ENCODE data around the gene AP4S1.
"Not testable (repeated sequence)": the region's sequence is repeated elsewhere in the genome, so short reads cannot be mapped to it uniquely, and the experiment has no call there.

AP4S1 gene

DNA sequence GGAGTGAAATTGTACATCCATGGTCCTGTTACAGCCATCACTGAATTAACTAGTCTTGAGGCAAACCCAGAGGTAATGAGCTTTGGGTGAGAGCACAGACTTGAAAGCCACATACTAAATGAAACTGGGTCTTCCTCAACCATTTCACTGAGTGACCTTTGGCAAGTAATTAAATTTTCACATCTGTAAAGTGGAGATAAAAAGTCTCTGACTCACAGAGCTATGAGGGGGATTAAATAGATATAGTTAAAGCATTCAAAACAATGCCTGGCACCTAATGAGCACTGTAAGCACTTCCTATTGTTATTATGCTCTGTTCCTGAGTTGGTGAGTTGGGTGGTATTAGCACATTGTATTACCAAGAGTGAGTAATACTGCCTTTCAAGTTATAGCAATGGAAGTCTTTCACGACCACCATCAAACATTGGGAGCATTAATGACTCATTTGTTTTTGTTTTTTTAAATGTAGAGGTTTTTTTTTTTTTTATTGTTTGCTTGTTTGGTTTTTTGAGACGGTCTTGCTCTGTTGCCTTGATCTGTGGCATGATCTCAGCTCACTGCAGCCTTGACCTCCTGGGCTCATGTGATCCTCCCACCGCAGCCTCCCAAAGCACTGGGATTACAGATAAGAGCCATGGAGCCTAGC is 13.2 kb downstream of the AP4S1 start:
- H3K36me3 ChIP-seq (ENCODE audit: insufficient read depth, low read length), result peaks cover 3% of the 10 kb centered on the region
- H3K9me3 ChIP-seq (ENCODE audit: low read length), result no peaks in the 10 kb centered on the region
- no peaks in the 10 kb centered on the region for H3K4me1 ChIP-seq (ENCODE audit: insufficient read depth, low read length)
- no peak overlapping the region for H3K4me3 ChIP-seq (ENCODE audit: low read length)
- H3K27me3 ChIP-seq (ENCODE audit: insufficient read depth, low read length), result no peaks in the 10 kb centered on the region
- no peak overlapping the region for H2AFZ ChIP-seq (ENCODE audit: low read depth, low read length)

DNA sequence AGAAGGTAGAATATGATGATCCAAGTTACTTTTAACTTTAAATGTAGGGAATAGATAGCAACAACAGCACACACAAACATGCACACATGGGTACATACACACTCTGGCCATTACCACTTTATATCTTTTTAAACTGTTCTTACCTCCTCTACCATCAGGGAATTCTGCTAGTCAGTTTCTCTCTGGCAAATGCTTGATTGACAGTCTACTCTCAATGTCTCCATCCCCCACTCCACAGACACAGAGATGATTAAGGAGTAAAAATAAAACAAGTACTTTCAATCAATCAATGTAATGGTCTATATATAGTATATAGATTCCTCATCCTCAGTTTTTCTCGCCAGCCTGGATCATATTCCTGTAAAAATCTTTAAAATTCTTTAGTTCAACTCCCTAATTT is 16.9 kb downstream of the AP4S1 start:
- no peak overlapping the region for H2AFZ ChIP-seq (ENCODE audit: low read depth, low read length)
- H3K36me3 ChIP-seq (ENCODE audit: insufficient read depth, low read length), result peaks cover 3% of the 10 kb centered on the region
- H3K4me1 ChIP-seq (ENCODE audit: insufficient read depth, low read length), result no peaks in the 10 kb centered on the region
- no peak overlapping the region for H3K4me3 ChIP-seq (ENCODE audit: low read length)
- H3K9me3 ChIP-seq (ENCODE audit: low read length), result no peaks in the 10 kb centered on the region
- no peaks in the 10 kb centered on the region for H3K27me3 ChIP-seq (ENCODE audit: insufficient read depth, low read length)

DNA sequence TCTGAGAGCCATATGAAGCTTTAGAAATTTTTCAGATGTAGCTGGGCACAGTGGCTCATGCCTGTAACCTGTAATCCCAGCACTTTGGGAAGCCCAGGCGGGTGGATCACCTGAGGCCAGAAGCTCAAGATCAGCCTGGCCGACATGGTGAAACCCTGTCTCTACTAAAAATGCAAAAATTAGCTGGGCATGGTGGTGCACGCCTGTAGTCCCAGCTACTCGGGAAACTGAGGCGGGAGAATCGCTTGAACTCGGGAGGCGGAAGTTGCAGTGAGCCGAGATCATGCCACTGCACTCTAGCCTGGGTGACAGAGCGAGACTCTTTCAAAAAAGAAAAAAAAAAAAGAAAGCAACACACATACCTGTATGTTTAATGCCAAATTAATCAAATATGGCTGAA is 17.4 kb downstream of the AP4S1 start:
- H3K27me3 ChIP-seq (ENCODE audit: insufficient read depth, low read length); H3K4me3 ChIP-seq (ENCODE audit: low read length); H3K36me3 ChIP-seq (ENCODE audit: insufficient read depth, low read length); H2AFZ ChIP-seq (ENCODE audit: low read depth, low read length); H3K9me3 ChIP-seq (ENCODE audit: low read length); H3K4me1 ChIP-seq (ENCODE audit: insufficient read depth, low read length): not testable (repeated sequence)

DNA sequence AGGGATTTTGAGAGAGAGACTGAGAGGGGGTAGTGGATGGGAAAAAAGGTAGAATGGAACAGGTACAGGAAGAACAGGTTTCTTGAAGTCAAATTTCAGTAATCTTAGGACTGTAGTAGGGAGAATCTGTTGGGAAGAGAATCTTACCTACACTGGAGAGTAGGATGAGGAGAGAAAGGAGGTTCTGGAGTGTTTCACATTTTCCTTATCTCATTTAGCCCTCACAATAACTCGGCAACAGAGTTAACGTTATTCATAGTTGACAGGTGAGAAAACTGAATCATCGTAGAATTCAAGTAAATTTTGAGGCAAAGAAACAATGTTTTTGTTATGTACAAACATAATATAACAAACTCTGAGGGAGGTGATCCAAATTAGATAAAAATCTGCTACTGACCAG is 17.9 kb downstream of the AP4S1 start:
- Histone ChIP-seq H3K36me3 (ENCODE audit: insufficient read depth, low read length) (peaks cover 3% of the 10 kb centered on the region), H3K27me3 (ENCODE audit: insufficient read depth, low read length) (no peaks in the 10 kb centered on the region), H3K4me3 (ENCODE audit: low read length) (no peak overlapping the region), H2AFZ (ENCODE audit: low read depth, low read length) (no peak overlapping the region), H3K9me3 (ENCODE audit: low read length) (no peaks in the 10 kb centered on the region), H3K4me1 (ENCODE audit: insufficient read depth, low read length) (no peaks in the 10 kb centered on the region)

DNA sequence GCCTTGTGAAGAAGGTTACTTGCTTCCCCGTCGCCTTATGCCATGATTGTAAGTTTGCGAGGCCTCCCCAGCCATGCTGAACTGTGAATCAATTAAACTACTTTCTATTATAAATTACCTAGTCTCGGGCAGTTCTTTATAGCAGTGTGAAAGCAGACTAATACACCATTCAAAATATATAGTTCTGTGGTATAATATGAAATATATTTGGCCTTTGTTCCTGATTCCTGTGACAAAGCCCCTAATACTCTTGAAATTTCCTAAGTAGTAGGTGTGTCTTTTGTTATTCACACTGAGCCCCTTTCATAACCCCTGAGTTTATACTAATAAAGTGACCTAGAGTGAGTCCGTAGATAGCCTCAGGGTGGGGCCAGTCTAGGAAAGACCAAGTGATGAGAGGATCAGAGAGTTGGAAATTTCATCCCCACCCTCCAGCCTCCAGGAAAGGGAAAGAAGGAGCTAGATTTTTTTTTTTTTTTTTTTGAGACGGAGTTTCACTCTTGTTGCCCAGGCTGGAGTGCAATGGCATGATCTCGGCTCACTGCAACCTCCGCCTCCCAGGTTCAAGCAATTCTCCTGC is 20.1 kb downstream of the AP4S1 start:
- Histone ChIP-seq H3K27me3 (ENCODE audit: insufficient read depth, low read length) (no peaks in the 10 kb centered on the region), H3K9me3 (ENCODE audit: low read length) (no peaks in the 10 kb centered on the region), H3K4me1 (ENCODE audit: insufficient read depth, low read length) (no peaks in the 10 kb centered on the region)

DNA sequence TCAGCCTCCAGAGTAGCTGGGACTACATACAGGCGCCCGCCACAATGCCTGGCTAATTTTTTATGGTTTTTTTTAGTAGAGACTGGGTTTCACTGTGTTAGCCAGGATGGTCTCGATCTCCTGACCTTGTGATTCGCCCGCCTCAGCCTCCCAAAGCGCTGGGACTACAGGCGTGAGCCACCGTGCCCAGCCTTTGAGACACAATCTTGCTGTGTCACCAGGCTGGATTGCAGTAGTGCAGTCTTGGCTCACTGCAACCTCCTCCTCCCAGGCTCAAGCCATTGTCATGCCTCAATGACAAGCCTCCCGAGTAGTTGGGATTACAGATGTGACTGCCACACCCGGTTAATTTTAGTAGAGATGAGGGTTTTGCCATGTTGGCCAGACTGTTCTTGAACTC is 22.1 kb downstream of the AP4S1 start:
- Histone ChIP-seq H2AFZ (ENCODE audit: low read depth, low read length) (no peak overlapping the region), H3K27me3 (ENCODE audit: insufficient read depth, low read length) (no peaks in the 10 kb centered on the region), H3K36me3 (ENCODE audit: insufficient read depth, low read length) (no peaks in the 10 kb centered on the region), H3K4me1 (ENCODE audit: insufficient read depth, low read length) (no peaks in the 10 kb centered on the region), H3K9me3 (ENCODE audit: low read length) (no peaks in the 10 kb centered on the region), H3K4me3 (ENCODE audit: low read length) (no peak overlapping the region)

More for the DNA sequence above, 20.1 kb downstream of the AP4S1 start:
- no peak overlapping the region for H3K4me3 ChIP-seq (ENCODE audit: low read length)
- no peaks in the 10 kb centered on the region for H3K36me3 ChIP-seq (ENCODE audit: insufficient read depth, low read length)
- no peak overlapping the region for H2AFZ ChIP-seq (ENCODE audit: low read depth, low read length)

DNA sequence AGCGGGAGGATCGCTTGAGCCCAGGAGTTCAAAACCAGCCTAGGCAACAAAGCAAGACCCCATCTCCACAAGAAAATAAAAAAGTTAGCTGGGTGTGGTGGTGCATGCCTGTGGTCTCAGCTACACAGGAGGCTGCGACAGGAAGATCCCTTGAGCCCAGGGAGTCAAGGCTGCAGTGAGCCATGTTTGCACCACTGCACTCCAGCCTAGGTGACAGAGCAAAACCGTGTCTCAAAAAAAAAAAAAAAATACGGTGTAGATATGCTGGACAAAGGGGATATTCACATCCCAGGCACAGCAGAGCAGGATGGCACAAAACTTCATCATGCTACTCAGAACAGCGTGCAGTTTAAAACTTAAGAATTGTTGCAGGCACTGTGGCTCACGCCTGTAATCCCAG is 25.6 kb downstream of the AP4S1 start:
- Histone ChIP-seq H3K36me3 (ENCODE audit: insufficient read depth, low read length) (no peaks in the 10 kb centered on the region), H3K4me1 (ENCODE audit: insufficient read depth, low read length) (no peaks in the 10 kb centered on the region), H3K27me3 (ENCODE audit: insufficient read depth, low read length) (no peaks in the 10 kb centered on the region), H3K9me3 (ENCODE audit: low read length) (no peaks in the 10 kb centered on the region), H2AFZ (ENCODE audit: low read depth, low read length) (no peak overlapping the region), H3K4me3 (ENCODE audit: low read length) (no peak overlapping the region)

DNA sequence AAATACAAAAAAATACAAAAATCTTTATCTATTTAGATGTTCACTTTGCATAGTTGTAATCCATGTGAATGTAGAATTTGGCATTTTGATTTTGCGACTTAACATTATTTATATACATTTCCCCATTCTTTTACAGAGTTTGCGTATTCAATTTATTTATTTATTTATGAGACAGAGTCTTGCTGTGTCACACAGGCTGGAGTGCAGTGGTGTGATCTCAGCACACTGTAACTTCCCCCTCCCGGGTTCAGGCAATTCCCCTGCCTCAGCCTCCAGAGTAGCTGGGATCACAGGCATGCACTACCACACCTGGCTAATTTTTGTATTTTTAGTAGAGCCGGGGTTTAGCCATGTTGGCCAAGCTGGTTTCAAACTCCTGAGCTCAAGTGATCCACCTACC is 26.1 kb downstream of the AP4S1 start:
- no peaks in the 10 kb centered on the region for H3K27me3 ChIP-seq (ENCODE audit: insufficient read depth, low read length)
- no peaks in the 10 kb centered on the region for H3K9me3 ChIP-seq (ENCODE audit: low read length)
- H3K4me1 ChIP-seq (ENCODE audit: insufficient read depth, low read length), result no peaks in the 10 kb centered on the region
- H3K36me3 ChIP-seq (ENCODE audit: insufficient read depth, low read length), result no peaks in the 10 kb centered on the region
- no peak overlapping the region for H3K4me3 ChIP-seq (ENCODE audit: low read length)
- H2AFZ ChIP-seq (ENCODE audit: low read depth, low read length), result no peak overlapping the region

DNA sequence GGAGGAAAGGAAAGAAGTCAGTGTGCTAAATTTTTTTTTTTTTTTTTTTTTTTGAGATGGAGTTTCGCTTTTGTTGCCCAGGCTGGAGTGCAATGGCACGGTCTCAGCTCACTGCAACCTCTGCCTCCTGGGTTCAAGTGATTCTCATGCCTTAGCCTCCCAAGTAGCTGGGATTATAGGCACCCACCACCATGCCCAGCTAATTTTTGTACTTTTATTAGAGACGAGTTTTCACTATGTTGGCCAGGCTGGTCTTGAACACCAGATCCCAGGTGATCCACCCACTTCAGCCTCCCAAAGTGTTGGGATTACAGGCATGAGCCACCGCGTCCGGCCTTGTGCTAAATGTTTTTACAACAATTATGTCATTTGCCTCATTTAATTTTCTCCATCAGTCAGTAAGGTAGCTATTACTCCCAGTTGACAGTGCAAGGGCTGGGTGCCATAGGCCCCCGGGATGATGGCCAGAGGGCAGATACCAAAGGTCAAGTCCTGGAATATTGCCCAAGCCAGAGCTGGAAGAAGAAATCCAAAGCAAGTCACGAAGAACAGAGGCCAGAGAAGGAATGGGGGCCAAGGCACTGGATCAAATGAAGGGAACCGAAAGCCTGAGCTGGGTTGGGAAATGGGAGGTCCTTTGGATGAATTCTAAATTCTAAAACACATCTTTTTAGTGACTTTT is 27.6 kb downstream of the AP4S1 start:
- not testable (repeated sequence) for H3K9me3 ChIP-seq (ENCODE audit: low read length); H2AFZ ChIP-seq (ENCODE audit: low read depth, low read length); H3K4me1 ChIP-seq (ENCODE audit: insufficient read depth, low read length); H3K36me3 ChIP-seq (ENCODE audit: insufficient read depth, low read length); H3K27me3 ChIP-seq (ENCODE audit: insufficient read depth, low read length); H3K4me3 ChIP-seq (ENCODE audit: low read length)

DNA sequence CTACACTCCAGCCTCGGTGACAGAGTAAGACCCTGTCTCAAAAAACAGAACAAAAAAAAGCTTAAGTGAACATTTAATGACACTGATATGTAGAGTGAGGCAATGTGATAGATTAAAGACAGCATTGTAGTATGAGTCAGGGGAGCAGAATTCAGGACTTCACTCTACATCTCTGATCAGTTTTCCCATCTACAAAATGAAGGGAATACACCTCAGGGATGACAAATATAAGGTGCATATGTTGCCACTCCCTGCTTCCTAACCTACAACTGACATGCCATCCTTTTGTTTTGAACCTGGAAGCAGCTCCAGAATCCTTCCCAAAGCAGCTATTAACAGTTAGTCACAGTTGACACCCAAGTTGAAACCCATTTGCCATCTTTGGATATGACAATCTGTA is 31.6 kb downstream of the AP4S1 start:
- Histone ChIP-seq H3K36me3 (ENCODE audit: insufficient read depth, low read length) (no peaks in the 10 kb centered on the region), H3K4me1 (ENCODE audit: insufficient read depth, low read length) (no peaks in the 10 kb centered on the region), H3K27me3 (ENCODE audit: insufficient read depth, low read length) (no peaks in the 10 kb centered on the region), H3K9me3 (ENCODE audit: low read length) (no peaks in the 10 kb centered on the region), H2AFZ (ENCODE audit: low read depth, low read length) (no peak overlapping the region), H3K4me3 (ENCODE audit: low read length) (no peak overlapping the region)

DNA sequence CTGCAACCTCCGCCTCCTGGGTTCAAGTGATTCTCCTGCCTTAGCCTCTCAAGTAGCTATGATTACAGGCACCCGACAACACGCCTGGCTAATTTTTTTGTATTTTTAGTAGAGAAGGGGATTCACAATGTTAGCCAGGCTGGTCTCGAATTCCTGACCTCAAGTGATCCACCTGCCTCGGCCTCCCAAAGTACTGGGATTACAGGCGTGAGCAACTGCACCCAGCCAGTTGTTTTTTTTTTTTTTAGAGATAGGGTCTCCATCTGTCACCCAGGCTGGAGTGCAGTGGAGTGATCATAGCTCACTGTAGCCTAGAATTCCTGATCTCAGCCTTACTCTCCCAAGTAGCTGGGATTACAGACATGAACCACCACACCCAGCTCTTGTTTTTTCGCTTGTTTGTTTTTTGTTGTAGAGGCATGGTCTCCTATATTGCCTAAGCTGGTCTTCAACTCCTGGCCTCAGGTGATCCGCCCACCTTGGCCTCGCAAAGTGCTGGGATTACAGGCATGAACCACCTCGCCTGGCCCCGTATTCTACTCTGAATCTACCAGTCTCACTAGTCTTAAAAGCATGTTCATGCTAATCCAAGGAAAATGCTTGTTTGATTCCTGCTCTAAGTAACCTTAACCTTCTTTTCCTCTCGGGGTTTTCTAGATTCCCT is 32.4 kb downstream of the AP4S1 start:
- Histone ChIP-seq H3K9me3 (ENCODE audit: low read length) (no peaks in the 10 kb centered on the region), H3K4me1 (ENCODE audit: insufficient read depth, low read length) (no peaks in the 10 kb centered on the region), H3K4me3 (ENCODE audit: low read length) (no peak overlapping the region), H3K36me3 (ENCODE audit: insufficient read depth, low read length) (no peaks in the 10 kb centered on the region), H3K27me3 (ENCODE audit: insufficient read depth, low read length) (no peaks in the 10 kb centered on the region), H2AFZ (ENCODE audit: low read depth, low read length) (no peak overlapping the region)

DNA sequence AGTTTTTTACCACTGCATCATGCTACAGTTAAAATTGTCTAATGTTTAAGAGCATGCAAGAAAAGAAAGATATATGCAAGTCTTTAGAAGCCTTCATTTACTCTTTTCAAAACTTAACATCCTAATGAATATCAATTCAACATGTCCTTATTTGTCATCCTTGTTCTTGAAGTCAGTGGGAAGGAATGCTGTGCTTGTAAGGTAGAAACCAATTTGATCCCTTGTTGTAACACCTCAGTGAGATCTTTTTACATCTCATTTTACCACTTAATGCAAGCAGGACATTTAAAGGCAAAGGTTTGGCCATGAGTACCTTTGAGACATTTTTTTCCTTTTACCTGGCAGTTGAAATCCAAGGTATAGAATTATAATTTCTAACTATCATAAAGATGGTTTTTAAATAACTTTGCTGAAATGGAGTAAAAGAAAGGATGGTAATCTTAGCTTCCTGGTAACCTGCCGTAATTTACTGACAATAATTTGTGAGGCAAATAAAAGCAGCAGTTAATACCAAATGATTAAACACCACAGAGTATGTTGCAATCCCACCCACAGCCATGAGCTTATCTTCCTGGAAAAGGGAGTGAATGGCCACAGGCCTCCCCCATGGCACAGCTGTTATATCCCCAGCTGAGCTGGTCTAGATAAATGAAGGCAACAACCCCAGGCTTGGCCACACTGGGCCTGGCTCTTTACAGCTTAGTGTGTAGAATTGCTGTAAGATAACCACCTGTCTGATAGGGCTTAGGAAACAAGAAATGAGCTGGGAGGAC is 33.9 kb downstream of the AP4S1 start:
- Histone ChIP-seq H3K9me3 (ENCODE audit: low read length) (no peaks in the 10 kb centered on the region), H3K36me3 (ENCODE audit: insufficient read depth, low read length) (no peaks in the 10 kb centered on the region), H3K27me3 (ENCODE audit: insufficient read depth, low read length) (no peaks in the 10 kb centered on the region), H3K4me1 (ENCODE audit: insufficient read depth, low read length) (no peaks in the 10 kb centered on the region), H2AFZ (ENCODE audit: low read depth, low read length) (no peak overlapping the region), H3K4me3 (ENCODE audit: low read length) (no peak overlapping the region)
